Progenitor cell of endocrine pancreas (in vitro differentiated cells): Measurements from ENCODE around the gene ROBO3. TPM values are rescaled to one million over a fixed set of nuclear protein-coding genes. Genes with fewer than 3 reads are reported as not detected.
A peak's percentile ranks its signal among the peaks of the same experiment; 100 is the strongest.

Source experiments
- DNase-seq: peaks from one replicate; pipeline ENCODE4 v3.0.0; 2021; ENCODE audit warnings: low spot score; ENCODE audit not compliant: unreplicated experiment
- H3K27ac Mint-ChIP-seq: 2 replicates; pipeline ENCODE4 v1.8.0; 2021; ENCODE audit warnings: mild to moderate bottlenecking, moderate library complexity, mixed read lengths
- H3K27me3 Mint-ChIP-seq: 2 replicates; pipeline ENCODE4 v1.8.0; 2021; ENCODE audit warnings: mixed read lengths
- H3K36me3 Mint-ChIP-seq: 2 replicates; pipeline ENCODE4 v1.8.0; 2022; ENCODE audit warnings: mixed read lengths; ENCODE audit not compliant: insufficient read depth
- H3K4me1 Mint-ChIP-seq: 2 replicates; pipeline ENCODE4 v1.8.0; 2021; ENCODE audit warnings: low read depth, mixed read lengths
- H3K4me3 Mint-ChIP-seq: 2 replicates; pipeline ENCODE4 v1.8.0; 2021; ENCODE audit warnings: low read depth, mild to moderate bottlenecking, moderate library complexity, mixed read lengths
- H3K9me3 Mint-ChIP-seq: 2 replicates; pipeline ENCODE4 v1.8.0; 2021; ENCODE audit warnings: low read depth, mixed read lengths
- total RNA-seq: library from RNA; stranded (reverse); gene quantifications from 2 replicates; pipeline ENCODE4 v1.2.1, GENCODE V29; 2021
- TF ChIP-seq, protein P1 (sequence below): fragments of 200-600 bp; sonication (generic); IDR thresholded peaks from one replicate; pipeline ENCODE4 v1.5.0; 2021; ENCODE audit warnings: antibody characterized with exemption, mild to moderate bottlenecking; ENCODE audit not compliant: unreplicated experiment

ROBO3 gene
- total RNA-seq, 1 donor from 2014 or later, result 9.9 TPM

DNA sequence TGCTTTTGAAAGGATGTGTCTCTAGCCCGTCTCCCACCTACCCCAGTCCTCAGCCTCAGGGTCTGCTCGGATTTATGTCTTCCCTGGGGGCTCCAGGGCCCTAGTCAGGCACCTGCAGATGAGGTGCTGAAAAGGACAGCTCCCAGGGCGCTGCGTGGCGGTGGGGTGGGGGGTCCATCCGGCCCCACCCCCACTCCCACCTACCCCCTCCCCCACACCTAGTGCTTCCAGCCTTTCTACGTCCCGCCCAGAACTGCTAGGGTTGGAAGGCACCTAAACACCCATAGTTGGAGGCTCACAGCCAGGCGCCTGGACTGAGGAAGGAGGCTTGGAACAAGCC is 1.4 kb upstream of the ROBO3 start:
- H3K4me3 Mint-ChIP-seq, result no peak overlapping the region
- H3K27me3 Mint-ChIP-seq, result peaks cover 92% of the 10 kb centered on the region
- DNase-seq, result no peak
- peaks cover 8% of the 10 kb centered on the region for H3K4me1 Mint-ChIP-seq
- H3K9me3 Mint-ChIP-seq, result no peaks in the 10 kb centered on the region
- TF ChIP-seq, protein P1, sequence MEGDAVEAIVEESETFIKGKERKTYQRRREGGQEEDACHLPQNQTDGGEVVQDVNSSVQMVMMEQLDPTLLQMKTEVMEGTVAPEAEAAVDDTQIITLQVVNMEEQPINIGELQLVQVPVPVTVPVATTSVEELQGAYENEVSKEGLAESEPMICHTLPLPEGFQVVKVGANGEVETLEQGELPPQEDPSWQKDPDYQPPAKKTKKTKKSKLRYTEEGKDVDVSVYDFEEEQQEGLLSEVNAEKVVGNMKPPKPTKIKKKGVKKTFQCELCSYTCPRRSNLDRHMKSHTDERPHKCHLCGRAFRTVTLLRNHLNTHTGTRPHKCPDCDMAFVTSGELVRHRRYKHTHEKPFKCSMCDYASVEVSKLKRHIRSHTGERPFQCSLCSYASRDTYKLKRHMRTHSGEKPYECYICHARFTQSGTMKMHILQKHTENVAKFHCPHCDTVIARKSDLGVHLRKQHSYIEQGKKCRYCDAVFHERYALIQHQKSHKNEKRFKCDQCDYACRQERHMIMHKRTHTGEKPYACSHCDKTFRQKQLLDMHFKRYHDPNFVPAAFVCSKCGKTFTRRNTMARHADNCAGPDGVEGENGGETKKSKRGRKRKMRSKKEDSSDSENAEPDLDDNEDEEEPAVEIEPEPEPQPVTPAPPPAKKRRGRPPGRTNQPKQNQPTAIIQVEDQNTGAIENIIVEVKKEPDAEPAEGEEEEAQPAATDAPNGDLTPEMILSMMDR, result no peak
- H3K36me3 Mint-ChIP-seq, result no peaks in the 10 kb centered on the region
- no peak overlapping the region for H3K27ac Mint-ChIP-seq

DNA sequence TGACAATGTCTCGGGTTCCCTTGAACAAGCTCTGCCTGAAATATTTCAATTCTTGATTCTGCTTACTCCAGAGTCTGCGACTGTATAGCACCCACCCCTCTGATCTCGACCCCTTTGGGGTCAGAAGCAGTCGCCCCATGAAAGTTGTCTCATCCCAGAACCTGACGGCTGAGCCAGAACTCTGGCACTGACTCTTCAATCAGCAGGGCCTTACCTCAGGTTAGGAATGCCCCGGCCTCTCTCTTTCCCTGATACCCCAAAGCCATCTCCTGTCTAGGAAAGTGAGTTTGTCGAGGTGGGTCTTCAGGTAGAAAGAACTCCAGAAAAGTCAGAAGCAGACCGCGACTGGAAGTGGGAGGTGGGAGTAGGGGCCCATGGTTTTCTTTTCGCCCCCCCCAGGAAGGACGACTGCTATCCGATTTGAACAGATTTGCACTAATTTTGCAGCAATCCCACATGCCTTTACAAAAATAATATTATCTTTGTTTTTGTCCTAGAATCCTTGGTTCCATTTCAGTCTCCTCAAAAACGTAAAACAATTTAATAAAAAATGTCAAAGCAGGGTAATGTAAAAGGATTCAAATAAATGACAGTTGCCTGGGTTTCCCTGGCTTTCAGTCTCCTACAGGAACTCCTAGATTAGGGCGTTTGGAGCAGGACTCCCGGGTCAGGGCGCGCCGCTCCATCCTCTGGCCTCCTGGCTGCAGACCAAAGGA is 898 bp upstream of the ROBO3 start:
- no peak overlapping the region for H3K4me3 Mint-ChIP-seq
- H3K4me1 Mint-ChIP-seq, result peaks cover 8% of the 10 kb centered on the region

DNA sequence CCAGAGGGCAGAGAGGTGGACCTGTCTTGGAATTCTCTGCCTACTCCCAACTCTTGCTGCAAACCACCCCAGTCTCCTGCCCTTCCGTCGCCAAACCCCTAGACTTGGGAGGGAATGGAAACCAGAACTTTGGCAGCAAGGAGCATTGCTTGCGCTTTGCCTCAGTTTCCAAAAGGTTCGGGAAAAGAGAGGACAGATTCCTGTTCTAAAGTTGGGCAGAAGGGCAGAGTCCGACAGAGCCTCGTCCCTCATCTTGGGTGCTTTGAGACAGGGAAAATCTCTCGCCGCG is 396 bp upstream of the ROBO3 start:
- peaks cover 8% of the 10 kb centered on the region for H3K4me1 Mint-ChIP-seq
- H3K27ac Mint-ChIP-seq, result no peak overlapping the region
- TF ChIP-seq, protein P1, result no peak
- DNase-seq, result no peak
- no peaks in the 10 kb centered on the region for H3K9me3 Mint-ChIP-seq
- H3K27me3 Mint-ChIP-seq, result peaks cover 97% of the 10 kb centered on the region
- no peak overlapping the region for H3K4me3 Mint-ChIP-seq
- H3K36me3 Mint-ChIP-seq, result no peaks in the 10 kb centered on the region

More for the DNA sequence above, 898 bp upstream of the ROBO3 start:
- Mint-ChIP-seq H3K9me3 (no peaks in the 10 kb centered on the region), H3K27ac (no peak overlapping the region), H3K36me3 (no peaks in the 10 kb centered on the region), H3K27me3 (peaks cover 96% of the 10 kb centered on the region)
- TF ChIP-seq, protein P1, result no peak
- DNase-seq, result no peak

DNA sequence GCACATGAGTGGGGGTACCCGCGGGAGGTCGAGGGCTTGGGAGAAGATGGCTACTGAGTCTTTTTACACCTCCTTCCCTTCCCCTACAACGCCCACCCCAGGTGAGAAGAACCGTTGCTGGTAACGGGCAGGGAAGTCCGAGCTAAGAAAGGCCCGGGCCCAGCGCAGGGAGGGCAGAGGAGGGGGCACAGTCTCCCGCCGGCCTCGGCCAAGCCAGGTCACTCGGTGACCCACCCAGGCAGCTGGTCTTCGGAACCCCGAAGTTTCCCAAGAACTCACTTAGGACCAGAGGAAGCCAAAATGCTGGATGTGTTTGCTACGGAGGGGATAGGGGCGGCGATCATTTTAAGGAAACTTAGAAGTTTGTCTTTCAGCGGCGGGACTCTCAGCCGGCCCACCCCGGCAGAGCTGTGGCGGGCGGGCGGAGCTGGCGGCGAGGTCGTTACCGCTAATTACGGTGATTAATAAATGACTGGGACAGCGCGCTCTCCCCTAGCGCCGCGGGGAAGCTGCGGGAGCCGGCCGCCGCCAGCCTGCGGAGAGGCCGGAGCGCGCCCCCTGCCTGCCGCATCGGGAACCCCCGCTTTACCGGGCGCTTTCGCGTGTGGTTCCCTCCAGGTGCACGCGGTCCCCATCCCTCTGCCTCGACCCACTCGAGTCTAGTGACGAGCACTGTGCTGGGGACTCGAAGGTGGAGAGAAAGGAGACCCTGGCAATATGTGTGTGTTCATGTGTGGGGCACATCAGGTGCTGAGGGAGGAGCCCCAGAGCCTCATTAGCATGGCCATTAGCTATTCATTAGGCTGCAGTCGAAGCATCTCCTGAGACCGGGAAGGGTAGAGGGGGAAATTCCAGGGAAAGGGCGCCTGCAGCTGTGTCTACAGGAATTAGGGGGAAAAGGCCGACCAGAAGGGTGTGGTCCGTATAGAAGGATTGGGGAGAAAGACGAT is 945 bp downstream of the ROBO3 start:
- Mint-ChIP-seq H3K4me3 (peak overlapping the region; percentile 43), H3K4me1 (peaks cover 8% of the 10 kb centered on the region), H3K27ac (no peak overlapping the region), H3K9me3 (no peaks in the 10 kb centered on the region), H3K27me3 (peaks cover 100% of the 10 kb centered on the region), H3K36me3 (no peaks in the 10 kb centered on the region)
- DNase-seq, result peak; percentile 61
- TF ChIP-seq, protein P1, result peak; percentile 86

DNA sequence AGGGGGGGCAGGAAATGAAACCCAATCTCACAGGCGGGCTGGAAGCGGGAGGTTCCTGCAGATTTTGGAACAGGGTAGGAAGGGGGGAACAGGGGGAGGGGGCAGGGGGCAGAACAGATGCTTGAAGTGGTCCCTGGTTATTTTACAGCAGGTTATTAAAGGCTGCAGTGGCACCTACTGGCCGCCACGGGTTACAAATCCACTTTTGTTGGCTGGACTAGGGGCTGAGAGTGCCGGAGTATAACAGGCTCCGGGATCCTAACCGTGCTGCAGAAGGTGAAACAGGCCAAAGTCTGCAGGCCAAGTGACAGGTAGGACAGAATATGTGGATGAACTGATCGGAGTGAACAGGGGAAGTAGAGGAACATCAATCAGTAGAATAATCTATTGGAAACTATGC is 2.5 kb downstream of the ROBO3 start:
- Mint-ChIP-seq H3K36me3 (no peaks in the 10 kb centered on the region), H3K4me3 (no peak overlapping the region), H3K9me3 (no peaks in the 10 kb centered on the region), H3K27me3 (peaks cover 100% of the 10 kb centered on the region), H3K27ac (no peak overlapping the region), H3K4me1 (peaks cover 7% of the 10 kb centered on the region)
- TF ChIP-seq, protein P1, result peak; percentile 59
- DNase-seq, result no peak
